Osteocyte (in vitro differentiated cells): Measurements from ENCODE around the gene SHISA8. TPM values are rescaled to one million over a fixed set of nuclear protein-coding genes. Genes with fewer than 3 reads are reported as not detected.

Experiments
- DNase-seq: peaks from one replicate; pipeline ENCODE4 v3.0.0; 2021; ENCODE audit warnings: mixed read lengths; ENCODE audit not compliant: unreplicated experiment; ENCODE audit errors: extremely low spot score
- H3K27ac Mint-ChIP-seq: one replicate; pipeline ENCODE4 v1.8.0; 2021; ENCODE audit warnings: mild to moderate bottlenecking, mixed read lengths; ENCODE audit not compliant: unreplicated experiment
- H3K27me3 Mint-ChIP-seq: one replicate; pipeline ENCODE4 v1.8.0; 2021; ENCODE audit warnings: mixed read lengths; ENCODE audit not compliant: unreplicated experiment
- H3K36me3 Mint-ChIP-seq: one replicate; pipeline ENCODE4 v1.8.0; 2021; ENCODE audit warnings: mixed read lengths; ENCODE audit not compliant: unreplicated experiment
- H3K4me1 Mint-ChIP-seq: one replicate; pipeline ENCODE4 v1.8.0; 2021; ENCODE audit warnings: mixed read lengths; ENCODE audit not compliant: unreplicated experiment
- H3K4me3 Mint-ChIP-seq: one replicate; pipeline ENCODE4 v1.8.0; 2021; ENCODE audit warnings: mild to moderate bottlenecking, moderate library complexity, mixed read lengths; ENCODE audit not compliant: unreplicated experiment
- H3K9me3 Mint-ChIP-seq: one replicate; pipeline ENCODE4 v1.8.0; 2021; ENCODE audit warnings: mixed read lengths; ENCODE audit not compliant: unreplicated experiment
- total RNA-seq: library from RNA; stranded (reverse); gene quantifications from 2 replicates; pipeline ENCODE4 v1.2.1, GENCODE V29; 2021
- TF ChIP-seq, protein P1 (sequence below): fragments of 200-600 bp; sonication (generic); IDR thresholded peaks from 2 replicates; pipeline ENCODE4 v1.5.0; 2021; ENCODE audit warnings: antibody characterized with exemption, mild to moderate bottlenecking, moderate library complexity

Gene SHISA8
- total RNA-seq, 1 donor from 2014 or later = not detected

DNA sequence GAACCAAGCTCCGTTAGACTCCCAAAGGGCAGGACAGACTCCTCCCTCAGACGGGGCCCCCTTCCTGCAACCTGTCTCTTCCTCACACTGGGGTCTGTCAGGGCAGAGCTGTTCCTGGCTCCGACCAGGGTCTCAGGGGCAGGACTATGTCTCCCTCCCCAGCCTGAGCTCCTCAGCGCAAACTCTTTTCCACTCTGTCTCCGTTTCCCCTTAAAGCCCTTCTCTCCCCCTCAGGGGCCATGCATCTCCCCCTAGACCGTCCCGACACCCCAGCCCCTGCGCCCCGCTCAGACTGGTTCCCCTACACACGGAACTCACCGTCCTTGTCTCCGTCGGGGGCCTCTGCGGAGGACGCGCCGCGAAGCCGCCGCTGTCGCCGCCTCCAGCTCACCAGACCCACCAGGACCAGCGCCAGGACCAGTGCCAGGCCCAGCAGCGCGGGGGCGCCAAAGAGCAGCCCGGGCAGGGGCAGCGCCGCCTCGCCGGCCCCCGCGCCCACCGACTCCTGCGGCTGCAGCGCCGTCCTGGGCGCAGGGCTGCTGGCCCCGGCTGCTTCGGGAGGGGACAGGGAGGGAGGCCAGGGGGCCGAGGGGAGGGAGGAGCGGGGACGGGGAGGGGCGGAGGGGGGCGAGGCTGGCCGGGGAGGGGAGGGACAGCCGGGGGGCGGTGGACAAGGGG lies 11.0 kb upstream of the SHISA8 start:
- DNase-seq = peak; percentile 90
- H3K27me3 Mint-ChIP-seq = peaks cover 19% of the 10 kb centered on the region
- H3K9me3 Mint-ChIP-seq = no peaks in the 10 kb centered on the region
- no peaks in the 10 kb centered on the region for H3K36me3 Mint-ChIP-seq
- no peak overlapping the region for H3K27ac Mint-ChIP-seq
- TF ChIP-seq, protein P1, sequence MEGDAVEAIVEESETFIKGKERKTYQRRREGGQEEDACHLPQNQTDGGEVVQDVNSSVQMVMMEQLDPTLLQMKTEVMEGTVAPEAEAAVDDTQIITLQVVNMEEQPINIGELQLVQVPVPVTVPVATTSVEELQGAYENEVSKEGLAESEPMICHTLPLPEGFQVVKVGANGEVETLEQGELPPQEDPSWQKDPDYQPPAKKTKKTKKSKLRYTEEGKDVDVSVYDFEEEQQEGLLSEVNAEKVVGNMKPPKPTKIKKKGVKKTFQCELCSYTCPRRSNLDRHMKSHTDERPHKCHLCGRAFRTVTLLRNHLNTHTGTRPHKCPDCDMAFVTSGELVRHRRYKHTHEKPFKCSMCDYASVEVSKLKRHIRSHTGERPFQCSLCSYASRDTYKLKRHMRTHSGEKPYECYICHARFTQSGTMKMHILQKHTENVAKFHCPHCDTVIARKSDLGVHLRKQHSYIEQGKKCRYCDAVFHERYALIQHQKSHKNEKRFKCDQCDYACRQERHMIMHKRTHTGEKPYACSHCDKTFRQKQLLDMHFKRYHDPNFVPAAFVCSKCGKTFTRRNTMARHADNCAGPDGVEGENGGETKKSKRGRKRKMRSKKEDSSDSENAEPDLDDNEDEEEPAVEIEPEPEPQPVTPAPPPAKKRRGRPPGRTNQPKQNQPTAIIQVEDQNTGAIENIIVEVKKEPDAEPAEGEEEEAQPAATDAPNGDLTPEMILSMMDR = peak; percentile 77
- peaks cover 4% of the 10 kb centered on the region for H3K4me1 Mint-ChIP-seq
- H3K4me3 Mint-ChIP-seq = peak overlapping the region; percentile 57

- Mint-ChIP-seq H3K9me3 (no peaks in the 10 kb centered on the region), H3K27ac (no peak overlapping the region), H3K27me3 (peaks cover 19% of the 10 kb centered on the region), H3K4me1 (peaks cover 13% of the 10 kb centered on the region), H3K4me3 (no peak overlapping the region), H3K36me3 (no peaks in the 10 kb centered on the region)
- no peak for DNase-seq
- TF ChIP-seq, protein P1 = no peak
Observed at GRCh38 chr22:41923595-41924276, 8.9 kb upstream of the SHISA8 start.

- Mint-ChIP-seq H3K27ac (no peak overlapping the region), H3K27me3 (peaks cover 19% of the 10 kb centered on the region), H3K4me3 (no peak overlapping the region), H3K4me1 (peaks cover 18% of the 10 kb centered on the region), H3K36me3 (no peaks in the 10 kb centered on the region), H3K9me3 (no peaks in the 10 kb centered on the region)
- TF ChIP-seq, protein P1 = no peak
- DNase-seq = no peak
Observed at GRCh38 chr22:41922940-41923594, 8.2 kb upstream of the SHISA8 start.

- peaks cover 14% of the 10 kb centered on the region for H3K27me3 Mint-ChIP-seq
- H3K9me3 Mint-ChIP-seq = no peaks in the 10 kb centered on the region
- no peak for DNase-seq
- peaks cover 19% of the 10 kb centered on the region for H3K4me1 Mint-ChIP-seq
- TF ChIP-seq, protein P1 = no peak
- H3K36me3 Mint-ChIP-seq = no peaks in the 10 kb centered on the region
- H3K27ac Mint-ChIP-seq = no peak overlapping the region
- H3K4me3 Mint-ChIP-seq = no peak overlapping the region
Observed at GRCh38 chr22:41922328-41922727, 7.5 kb upstream of the SHISA8 start.
